ENCODE data around the gene ERBB4.

- TF ChIP-seq EZH2 (IDR thresholded peaks at IDR 0.05; ENCODE audit: insufficient read depth, low read length) (no peak), CTCF (IDR thresholded peaks at IDR 0.05; ENCODE audit: insufficient read depth, low read depth, low read length) (no peak)
Measured at GRCh38 chr2:212441821-212442220, 96.8 kb downstream of the ERBB4 start.

Measured in astrocyte (in vitro differentiated cells and primary cell).